Measurements from ENCODE around the gene CERS6.

CERS6 gene

GRCh38 chr2:168671932-168672331 lies 215.9 kb downstream of the CERS6 start:
- no peak for TF ChIP-seq CTCF (IDR thresholded peaks at IDR 0.05; ENCODE audit: low read depth, low read length)
- no peak overlapping the region for H3K4me3 ChIP-seq (replicated peaks in 1 of 2; ENCODE audit: low read depth in 2 of 2, low read length in 2 of 2)
- peak in 1 of 2 donors; percentile 85 for DNase-seq (ENCODE audit: low read depth in 2 of 2)

- no peak overlapping the region for H3K4me3 ChIP-seq (replicated peaks in 1 of 2; ENCODE audit: low read depth in 2 of 2, low read length in 2 of 2)
- TF ChIP-seq CTCF (IDR thresholded peaks at IDR 0.05; ENCODE audit: low read depth, low read length): no peak
- DNase-seq (ENCODE audit: low read depth in 2 of 2): no peak
Measured at GRCh38 chr2:168673265-168674189, 217.5 kb downstream of the CERS6 start.

GRCh38 chr2:168678153-168678853 lies 222.2 kb downstream of the CERS6 start:
- DNase-seq (ENCODE audit: low read depth in 2 of 2): no peak
- no peak overlapping the region for H3K4me3 ChIP-seq (replicated peaks in 1 of 2; ENCODE audit: low read depth in 2 of 2, low read length in 2 of 2)
- TF ChIP-seq CTCF (IDR thresholded peaks at IDR 0.05; ENCODE audit: low read depth, low read length): no peak

GRCh38 chr2:168679081-168679480 lies 223.0 kb downstream of the CERS6 start:
- no peak for DNase-seq (ENCODE audit: low read depth in 2 of 2)
- no peak for TF ChIP-seq CTCF (IDR thresholded peaks at IDR 0.05; ENCODE audit: low read depth, low read length)
- H3K4me3 ChIP-seq (replicated peaks in 1 of 2; ENCODE audit: low read depth in 2 of 2, low read length in 2 of 2): no peak overlapping the region

- no peak overlapping the region for H3K4me3 ChIP-seq (replicated peaks in 1 of 2; ENCODE audit: low read depth in 2 of 2, low read length in 2 of 2)
- DNase-seq (ENCODE audit: low read depth in 2 of 2): peak in 1 of 2 donors; percentile 29
- TF ChIP-seq CTCF (IDR thresholded peaks at IDR 0.05; ENCODE audit: low read depth, low read length): no peak
Measured at GRCh38 chr2:168679741-168680310, 223.8 kb downstream of the CERS6 start.

GRCh38 chr2:168683996-168684395 lies 227.9 kb downstream of the CERS6 start:
- TF ChIP-seq CTCF (IDR thresholded peaks at IDR 0.05; ENCODE audit: low read depth, low read length): no peak
- H3K4me3 ChIP-seq (replicated peaks in 1 of 2; ENCODE audit: low read depth in 2 of 2, low read length in 2 of 2): no peak overlapping the region
- no peak for DNase-seq (ENCODE audit: low read depth in 2 of 2)

All from cardiac fibroblast (primary cell).